HG02571 (cell line): ENCODE results near the gene VMO1.

Experiments used
- ATAC-seq: cut with Tn5 transposase; IDR thresholded peaks from one replicate; pipeline ENCODE4 v1.9.1; 2021; ENCODE audit warnings: mild to moderate bottlenecking, moderate library complexity; ENCODE audit not compliant: unreplicated experiment

The VMO1 gene

DNA sequence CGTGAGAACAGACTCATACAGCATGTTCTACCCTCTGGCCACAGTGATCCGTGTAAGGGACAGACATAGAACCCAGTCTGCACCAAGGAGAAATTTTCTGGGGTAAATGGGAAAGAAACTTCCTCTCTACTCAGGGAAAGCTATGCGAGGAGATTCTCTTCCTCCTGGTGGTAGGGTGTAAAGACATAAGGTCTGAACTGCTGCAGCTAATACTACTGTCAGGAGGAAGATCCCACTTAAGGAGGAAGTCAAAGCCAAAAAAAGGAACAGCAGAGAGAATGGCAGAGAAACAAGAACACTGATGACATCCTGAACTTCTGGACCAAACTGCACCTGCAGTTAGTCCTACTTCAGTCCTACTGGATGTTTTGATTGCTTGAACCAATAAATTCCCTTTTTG lies 21.6 kb downstream of the VMO1 start:
- no peak for ATAC-seq

DNA sequence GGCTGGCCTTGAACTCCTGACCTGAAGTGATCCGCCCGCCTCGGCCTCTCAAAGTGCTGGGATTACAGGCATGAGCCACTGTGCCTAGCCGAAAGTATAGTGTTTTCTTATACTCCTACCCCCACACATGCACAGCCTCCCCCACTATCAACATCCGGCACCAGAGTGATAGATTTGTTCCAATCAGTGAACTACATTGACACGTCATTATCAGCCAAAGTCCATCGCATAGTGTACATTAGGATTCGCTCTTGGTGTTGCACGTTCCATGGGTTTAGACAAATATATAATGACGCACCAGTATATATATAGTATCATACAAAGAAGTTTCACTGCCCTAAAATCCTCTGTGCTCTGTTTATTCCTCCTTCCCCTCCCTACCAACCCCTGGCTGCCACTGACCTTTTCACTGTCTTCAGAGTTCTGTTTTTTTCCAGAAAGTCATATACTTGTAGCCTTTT lies 26.4 kb downstream of the VMO1 start:
- ATAC-seq, result no peak

DNA sequence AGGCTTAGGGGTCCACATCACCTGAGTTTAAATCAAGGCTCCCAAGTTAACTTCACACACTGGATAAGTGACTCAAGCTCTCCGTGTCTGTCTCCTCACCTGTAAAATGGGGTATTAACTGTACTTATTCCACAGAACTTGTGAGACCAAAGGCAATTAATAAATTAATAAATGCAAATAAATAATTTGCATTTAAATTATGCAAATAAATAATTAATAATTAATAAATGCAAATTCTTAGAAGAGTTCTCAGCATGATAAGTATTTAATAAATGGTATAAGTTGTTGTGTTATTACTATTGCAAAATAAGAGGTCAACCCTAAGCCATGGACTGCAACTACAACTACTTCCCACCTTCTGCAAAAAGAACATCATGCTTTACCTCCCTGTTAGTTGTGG lies 32.8 kb downstream of the VMO1 start:
- no peak for ATAC-seq

- no peak for ATAC-seq
Measured at GRCh38 chr17:4751932-4752331, 34.2 kb downstream of the VMO1 start.

GRCh38 chr17:4750606-4751005 lies 35.6 kb downstream of the VMO1 start:
- no peak for ATAC-seq

- ATAC-seq, result no peak
Measured at GRCh38 chr17:4748686-4749085, 37.5 kb downstream of the VMO1 start.

GRCh38 chr17:4747847-4748246 lies 38.3 kb downstream of the VMO1 start:
- no peak for ATAC-seq

DNA sequence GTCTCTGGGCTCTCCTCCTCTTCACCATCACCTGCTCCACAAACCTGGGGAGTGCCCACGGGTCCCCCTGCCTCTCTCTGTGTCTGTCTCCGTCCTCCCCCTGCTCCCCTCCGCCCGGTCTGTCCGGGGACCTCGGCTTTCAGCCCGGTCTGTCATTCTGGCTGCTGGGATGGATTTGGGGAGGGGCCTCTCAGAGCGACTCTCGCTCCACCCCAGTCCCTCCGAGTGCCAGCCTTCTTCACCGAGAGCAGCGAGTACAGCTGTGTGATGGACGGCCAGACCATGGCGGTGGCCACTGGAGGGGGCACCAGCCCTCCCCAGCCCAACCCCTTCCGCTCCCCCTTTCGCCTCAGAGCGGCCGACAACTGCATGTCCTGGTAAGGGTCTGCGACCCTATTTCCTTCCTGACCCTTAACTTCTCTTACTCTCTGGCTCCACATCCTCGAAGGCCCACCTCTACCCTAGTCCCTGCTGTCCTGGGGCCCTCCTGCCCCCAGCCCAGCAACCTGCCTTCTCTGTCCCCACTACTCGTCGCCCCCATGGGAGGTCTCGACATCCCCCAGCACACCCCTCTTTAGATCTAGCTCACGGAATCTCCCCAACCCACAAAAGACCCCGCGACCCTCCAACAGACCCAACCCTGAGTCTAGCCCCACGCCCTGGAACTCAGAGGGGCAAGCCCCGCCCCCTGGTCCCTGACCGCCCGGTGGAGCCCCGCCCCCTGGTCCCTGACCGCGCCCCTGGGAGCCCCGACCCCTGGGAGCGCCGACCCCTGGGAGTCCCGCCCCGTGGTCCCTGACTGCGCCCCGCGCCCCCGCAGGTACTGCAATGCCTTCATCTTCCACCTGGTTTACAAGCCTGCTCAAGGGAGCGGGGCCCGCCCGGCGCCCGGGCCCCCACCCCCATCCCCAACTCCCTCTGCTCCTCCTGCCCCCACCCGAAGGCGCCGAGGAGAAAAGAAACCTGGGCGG lies 40.9 kb downstream of the VMO1 start:
- ATAC-seq, result no peak

GRCh38 chr17:4743898-4744297 lies 42.3 kb downstream of the VMO1 start:
- no peak for ATAC-seq

DNA sequence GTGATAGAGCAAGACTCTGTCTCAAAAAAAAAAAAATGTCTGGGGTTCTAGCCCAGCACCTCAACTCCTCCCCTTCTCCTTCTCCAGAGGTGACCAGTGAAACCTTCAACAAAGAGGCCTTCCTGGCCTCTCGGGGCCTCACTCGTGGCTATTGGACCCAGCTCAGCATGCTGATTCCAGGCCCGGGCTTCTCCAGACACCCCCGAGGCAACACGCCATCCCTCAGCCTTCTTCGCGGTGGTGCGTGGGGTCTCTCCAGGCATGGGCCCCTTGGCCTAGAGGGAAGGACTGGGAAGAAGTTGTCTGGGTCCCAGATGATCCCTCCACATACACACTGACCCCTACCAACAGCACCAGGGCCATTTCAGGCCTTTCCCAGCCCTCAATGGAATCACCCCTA lies 42.9 kb downstream of the VMO1 start:
- no peak for ATAC-seq

- ATAC-seq, result no peak
Measured at GRCh38 chr17:4742629-4743028, 43.5 kb downstream of the VMO1 start.

DNA sequence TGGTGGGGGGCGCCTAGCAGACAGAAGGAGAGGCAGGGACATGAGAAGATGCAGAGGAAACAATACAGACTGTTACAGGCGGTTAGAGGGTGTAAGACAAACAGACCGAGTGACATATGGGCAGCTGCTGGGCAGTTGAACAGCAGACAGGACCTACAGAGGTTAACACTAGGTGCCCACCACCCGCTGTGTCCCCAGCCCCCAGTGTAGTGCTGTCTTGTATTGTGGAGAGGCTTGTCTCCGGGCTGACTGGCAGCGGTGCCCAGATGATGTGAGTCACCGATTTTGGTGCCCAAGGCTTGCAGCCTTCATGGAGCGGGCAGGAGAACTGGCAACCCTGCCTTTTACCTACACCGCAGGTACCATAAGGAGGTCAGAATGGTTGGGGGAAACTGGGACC lies 44.0 kb downstream of the VMO1 start:
- ATAC-seq, result no peak

DNA sequence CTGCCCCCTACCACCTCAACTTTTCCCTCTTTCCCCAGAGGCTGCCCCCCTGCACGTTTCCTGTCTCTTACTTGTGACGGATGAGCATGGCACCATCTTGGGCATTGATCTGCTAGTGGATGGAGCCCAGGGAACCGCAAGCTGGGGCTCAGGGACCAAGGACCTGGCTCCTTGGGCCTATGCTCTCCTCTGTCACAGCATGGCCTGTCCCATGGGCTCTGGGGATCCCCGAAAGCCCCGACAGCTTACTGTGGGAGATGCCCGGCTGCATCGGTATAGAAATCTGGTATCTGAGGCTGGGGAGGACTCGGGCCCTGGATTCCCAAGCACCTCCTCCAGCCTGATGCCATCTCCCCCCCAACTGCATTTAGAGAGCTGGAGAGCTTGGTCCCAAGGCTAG lies 44.6 kb downstream of the VMO1 start:
- ATAC-seq, result no peak

DNA sequence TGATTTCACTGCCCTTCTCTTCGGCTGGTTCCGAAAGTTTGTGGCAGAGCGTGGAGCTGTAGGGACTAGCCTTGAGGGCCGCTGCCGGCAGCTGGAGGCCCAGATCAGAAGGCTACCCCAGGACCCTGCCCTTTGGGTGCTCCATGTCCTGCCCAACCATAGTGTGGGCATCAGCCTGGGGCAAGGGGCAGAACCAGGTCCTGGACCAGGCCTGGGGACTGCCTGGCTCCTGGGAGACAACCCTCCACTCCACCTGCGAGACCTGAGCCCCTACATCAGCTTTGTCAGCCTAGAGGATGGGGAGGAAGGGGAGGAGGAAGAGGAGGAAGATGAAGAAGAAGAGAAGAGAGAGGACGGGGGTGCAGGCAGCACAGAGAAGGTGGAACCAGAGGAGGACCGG lies 45.6 kb downstream of the VMO1 start:
- ATAC-seq, result no peak

GRCh38 chr17:4740025-4740351 lies 46.2 kb downstream of the VMO1 start:
- ATAC-seq, result no peak

- no peak for ATAC-seq
Measured at GRCh38 chr17:4739122-4740024, 46.8 kb downstream of the VMO1 start, which contains the start of the genes CXCL16 and ZMYND15. CXCL16 (minus strand) TSS chr17:4739928; CDS start chr17:4739339, 589 bp downstream. ZMYND15 (plus strand) TSS chr17:4739833; CDS start chr17:4740549, 716 bp downstream.

GRCh38 chr17:4738136-4739121 lies 47.7 kb downstream of the VMO1 start:
- no peak for ATAC-seq

GRCh38 chr17:4735876-4736651 lies 50.1 kb downstream of the VMO1 start:
- no peak for ATAC-seq
